ENCODE results near the gene C4orf33. TPM values are rescaled to one million over a fixed set of nuclear protein-coding genes. Genes with fewer than 3 reads are reported as not detected.
A peak's percentile ranks its signal among the peaks of the same experiment; 100 is the strongest.

C4orf33 gene
- total and polyA plus RNA-seq, 9 of the 15 experiments (the other 6 are each of a cell fraction or from before 2014, with no cell fraction given) = 16.7 to 42.0 (median 27.5) TPM

DNA sequence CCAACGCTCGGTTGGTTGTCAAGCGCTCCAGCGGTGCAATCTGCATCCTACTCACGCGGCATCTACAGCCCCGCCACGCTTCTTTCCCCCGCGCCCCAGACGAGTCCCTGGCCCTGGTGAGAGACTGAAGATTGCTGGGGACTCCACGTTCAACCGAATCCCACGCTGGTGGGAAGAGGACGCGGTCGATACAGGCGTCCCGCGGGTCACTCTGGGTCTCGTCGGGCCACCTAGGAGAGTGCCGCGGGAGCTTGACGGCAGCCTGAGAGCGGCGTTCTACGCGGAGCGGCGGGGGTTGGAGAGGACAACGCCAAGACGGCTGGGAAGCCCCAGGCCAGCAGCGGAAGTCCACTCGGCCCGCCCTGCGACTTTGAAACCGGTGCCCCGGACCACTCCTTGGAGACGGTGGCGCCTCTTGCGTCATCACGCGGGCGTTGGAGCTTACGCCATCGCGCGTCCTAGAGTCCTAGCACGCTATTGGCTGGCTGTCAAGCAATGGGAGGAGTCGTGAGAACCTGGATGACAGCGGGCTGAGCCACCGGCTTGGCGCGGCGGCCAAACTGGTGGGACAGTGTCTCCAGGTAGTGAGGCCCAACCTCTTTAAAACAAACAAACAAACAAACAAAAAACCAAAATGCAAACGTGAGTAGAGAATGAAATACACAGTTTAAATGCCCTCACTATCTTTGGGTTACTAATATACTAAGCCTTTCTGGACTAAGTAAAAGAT, 2.6 kb upstream of the C4orf33 start, which contains the start of gene SCLT1 (continued):
- TF ChIP-seq ZNF551 (CRISPR knock-in tag; IDR thresholded peaks at IDR 0.05) (no peak), POLR2H (tag; IDR thresholded peaks at IDR 0.05; ENCODE audit: low read depth) (peak; percentile 81), MTA3 (IDR thresholded peaks at IDR 0.05; ENCODE audit: borderline replicate concordance) (peak; percentile 94), RBBP5 (IDR thresholded peaks at IDR 0.05; ENCODE audit: borderline replicate concordance, insufficient read depth, low read length, poor library complexity, severe bottlenecking) (peak; percentile 89), ZHX1 (conservative IDR thresholded peaks at IDR 0.05; ENCODE audit: low read length) (no peak), ASH1L (IDR thresholded peaks at IDR 0.05; ENCODE audit: borderline replicate concordance, low read depth, partially characterized antibody) (no peak), ZNF717 (CRISPR knock-in tag; IDR thresholded peaks at IDR 0.05) (no peak), SRSF1 (IDR thresholded peaks at IDR 0.05; ENCODE audit: low read depth, low read length) (no peak), ZBTB26 (CRISPR knock-in tag; IDR thresholded peaks at IDR 0.05) (no peak), SUPT5H (IDR thresholded peaks at IDR 0.05) (peak; percentile 93), TFAM (CRISPR knock-in tag; conservative IDR thresholded peaks at IDR 0.05) (no peak)
- TF ChIP-seq, protein P1, sequence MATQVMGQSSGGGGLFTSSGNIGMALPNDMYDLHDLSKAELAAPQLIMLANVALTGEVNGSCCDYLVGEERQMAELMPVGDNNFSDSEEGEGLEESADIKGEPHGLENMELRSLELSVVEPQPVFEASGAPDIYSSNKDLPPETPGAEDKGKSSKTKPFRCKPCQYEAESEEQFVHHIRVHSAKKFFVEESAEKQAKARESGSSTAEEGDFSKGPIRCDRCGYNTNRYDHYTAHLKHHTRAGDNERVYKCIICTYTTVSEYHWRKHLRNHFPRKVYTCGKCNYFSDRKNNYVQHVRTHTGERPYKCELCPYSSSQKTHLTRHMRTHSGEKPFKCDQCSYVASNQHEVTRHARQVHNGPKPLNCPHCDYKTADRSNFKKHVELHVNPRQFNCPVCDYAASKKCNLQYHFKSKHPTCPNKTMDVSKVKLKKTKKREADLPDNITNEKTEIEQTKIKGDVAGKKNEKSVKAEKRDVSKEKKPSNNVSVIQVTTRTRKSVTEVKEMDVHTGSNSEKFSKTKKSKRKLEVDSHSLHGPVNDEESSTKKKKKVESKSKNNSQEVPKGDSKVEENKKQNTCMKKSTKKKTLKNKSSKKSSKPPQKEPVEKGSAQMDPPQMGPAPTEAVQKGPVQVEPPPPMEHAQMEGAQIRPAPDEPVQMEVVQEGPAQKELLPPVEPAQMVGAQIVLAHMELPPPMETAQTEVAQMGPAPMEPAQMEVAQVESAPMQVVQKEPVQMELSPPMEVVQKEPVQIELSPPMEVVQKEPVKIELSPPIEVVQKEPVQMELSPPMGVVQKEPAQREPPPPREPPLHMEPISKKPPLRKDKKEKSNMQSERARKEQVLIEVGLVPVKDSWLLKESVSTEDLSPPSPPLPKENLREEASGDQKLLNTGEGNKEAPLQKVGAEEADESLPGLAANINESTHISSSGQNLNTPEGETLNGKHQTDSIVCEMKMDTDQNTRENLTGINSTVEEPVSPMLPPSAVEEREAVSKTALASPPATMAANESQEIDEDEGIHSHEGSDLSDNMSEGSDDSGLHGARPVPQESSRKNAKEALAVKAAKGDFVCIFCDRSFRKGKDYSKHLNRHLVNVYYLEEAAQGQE (IDR thresholded peaks at IDR 0.05; ENCODE audit: borderline replicate concordance) = no peak
- TF ChIP-seq, protein P1 (CRISPR knock-in tag; IDR thresholded peaks at IDR 0.05; ENCODE audit: low read depth) = peak; percentile 64; the same call in 1 of the 2 replicates
- TF ChIP-seq, protein P2, sequence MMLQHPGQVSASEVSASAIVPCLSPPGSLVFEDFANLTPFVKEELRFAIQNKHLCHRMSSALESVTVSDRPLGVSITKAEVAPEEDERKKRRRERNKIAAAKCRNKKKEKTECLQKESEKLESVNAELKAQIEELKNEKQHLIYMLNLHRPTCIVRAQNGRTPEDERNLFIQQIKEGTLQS (IDR thresholded peaks at IDR 0.05) = peak; percentile 100
- TF ChIP-seq, protein P2 (CRISPR knock-in tag; conservative IDR thresholded peaks at IDR 0.05) = peak; percentile 99

Data from K562 (cell line).